NCI-H226 (cell line): ENCODE data around the gene ATRNL1.
A peak's percentile ranks its signal among the peaks of the same experiment; 100 is the strongest.

Experiments used
- DNase-seq: peaks from one replicate; pipeline ENCODE4 v3.0.0-alpha.2; 2015

The ATRNL1 gene

GRCh38 chr10:115093286-115093775, at the start of gene ATRNL1:
Gene ATRNL1 (plus strand): TSS chr10:115093365. CDS start chr10:115093751, 386 bp downstream.
- no peak for DNase-seq

GRCh38 chr10:115043719-115044118, 49.4 kb upstream of the ATRNL1 start:
- DNase-seq: no peak

GRCh38 chr10:115044891-115045290, 48.3 kb upstream of the ATRNL1 start:
- no peak for DNase-seq

- DNase-seq: no peak
Measured at GRCh38 chr10:115045499-115045898, 47.7 kb upstream of the ATRNL1 start.

GRCh38 chr10:115046686-115047236, 46.4 kb upstream of the ATRNL1 start:
- no peak for DNase-seq

GRCh38 chr10:115047705-115048104, 45.5 kb upstream of the ATRNL1 start:
- DNase-seq: no peak

- DNase-seq: no peak
Measured at GRCh38 chr10:115049318-115049717, 43.8 kb upstream of the ATRNL1 start.

- DNase-seq: no peak
Measured at GRCh38 chr10:115049960-115050359, 43.2 kb upstream of the ATRNL1 start.

GRCh38 chr10:115050375-115051010, 42.7 kb upstream of the ATRNL1 start:
- no peak for DNase-seq

- no peak for DNase-seq
Measured at GRCh38 chr10:115051216-115051615, 41.9 kb upstream of the ATRNL1 start.

GRCh38 chr10:115052226-115052625, 40.9 kb upstream of the ATRNL1 start:
- no peak for DNase-seq

GRCh38 chr10:115052728-115053127, 40.4 kb upstream of the ATRNL1 start:
- DNase-seq: no peak

- no peak for DNase-seq
Measured at GRCh38 chr10:115056186-115056585, 37.0 kb upstream of the ATRNL1 start.

- no peak for DNase-seq
Measured at GRCh38 chr10:115059301-115059898, 33.8 kb upstream of the ATRNL1 start.

GRCh38 chr10:115063701-115064658, 29.2 kb upstream of the ATRNL1 start:
- no peak for DNase-seq

GRCh38 chr10:115065801-115066200, 27.4 kb upstream of the ATRNL1 start:
- no peak for DNase-seq

GRCh38 chr10:115066528-115066927, 26.6 kb upstream of the ATRNL1 start:
- DNase-seq: peak; percentile 22

GRCh38 chr10:115073796-115074195, 19.4 kb upstream of the ATRNL1 start:
- no peak for DNase-seq

- DNase-seq: peak; percentile 67
Measured at GRCh38 chr10:115082506-115082905, 10.7 kb upstream of the ATRNL1 start.

GRCh38 chr10:115084277-115084850, 8.8 kb upstream of the ATRNL1 start:
- no peak for DNase-seq

GRCh38 chr10:115091161-115091560, 2.0 kb upstream of the ATRNL1 start:
- DNase-seq: no peak

- no peak for DNase-seq
Measured at GRCh38 chr10:115092258-115092554, 959 bp upstream of the ATRNL1 start.
